GM12872 (cell line): ENCODE results near the gene RBCK1.

ENCODE experiments used
- CTCF ChIP-seq: IDR thresholded peaks from 3 replicates; pipeline ENCODE4 v1.5.1; 2011; ENCODE audit warnings: low read depth, mild to moderate bottlenecking, low read length, moderate library complexity; ENCODE audit not compliant: insufficient read depth

Gene RBCK1

GRCh38 chr20:460707-461106, 52.6 kb downstream of the RBCK1 start:
- TF ChIP-seq CTCF = no peak

GRCh38 chr20:461254-462198, 53.4 kb downstream of the RBCK1 start:
- TF ChIP-seq CTCF = no peak

- TF ChIP-seq CTCF = peak; percentile 40; the same call in 1 of the 3 replicates
These were observed 54.3 kb downstream of the RBCK1 start, which contains the start of gene TBC1D20 for GRCh38 chr20:462199-462991. Gene TBC1D20, minus strand, starts transcription at chr20:462533. Its CDS starts 128 bp downstream, at chr20:462405.

GRCh38 chr20:467755-468154, 59.7 kb downstream of the RBCK1 start:
- no peak for TF ChIP-seq CTCF

- no peak for TF ChIP-seq CTCF
These were observed 61.8 kb downstream of the RBCK1 start for GRCh38 chr20:469746-470490.

- no peak for TF ChIP-seq CTCF
These were observed 64.2 kb downstream of the RBCK1 start for GRCh38 chr20:472137-472846.
